H9 (cell line): ENCODE results near the gene CACNA2D3. TPM values are rescaled to one million over a fixed set of nuclear protein-coding genes. Genes with fewer than 3 reads are reported as not detected.

Experiments used
- DNase-seq: peaks from one replicate; pipeline ENCODE4 v3.0.0-alpha.2; 2017
- H2AFZ ChIP-seq: one replicate; pipeline ENCODE4 v1.6.1; 2013; ENCODE audit warnings: mild to moderate bottlenecking, low read length, control low read depth, moderate library complexity
- H2AK5ac ChIP-seq: 2 replicates; pipeline ENCODE4 v1.6.1; 2013; ENCODE audit warnings: low read length, control low read depth, mixed read lengths; ENCODE audit not compliant: insufficient read length
- H2BK120ac ChIP-seq: one replicate; pipeline ENCODE4 v1.6.1; 2013; ENCODE audit warnings: low read depth, mild to moderate bottlenecking, low read length, control low read depth, inconsistent platforms; ENCODE audit not compliant: poor library complexity, severe bottlenecking
- H2BK12ac ChIP-seq: 2 replicates; pipeline ENCODE4 v1.6.1; 2013; ENCODE audit warnings: low read length, control low read depth, mixed read lengths, low read depth; ENCODE audit not compliant: insufficient read length
- H2BK15ac ChIP-seq: 2 replicates; pipeline ENCODE4 v1.6.1; 2013; ENCODE audit warnings: low read depth, low read length, control low read depth
- H2BK20ac ChIP-seq: one replicate; pipeline ENCODE4 v1.6.1; 2013; ENCODE audit warnings: low read depth, mild to moderate bottlenecking, low read length, control low read depth, inconsistent platforms; ENCODE audit not compliant: poor library complexity, severe bottlenecking
- H2BK5ac ChIP-seq: 2 replicates; pipeline ENCODE4 v1.6.1; 2013; ENCODE audit warnings: low read length, control low read depth, mixed read lengths; ENCODE audit not compliant: insufficient read length
- H3K14ac ChIP-seq: 2 replicates; pipeline ENCODE4 v1.6.1; 2013; ENCODE audit warnings: low read length, control low read depth; ENCODE audit not compliant: insufficient read depth
- H3K18ac ChIP-seq: 2 replicates; pipeline ENCODE4 v1.6.1; 2013; ENCODE audit warnings: low read depth, mild to moderate bottlenecking, mixed read lengths, low read length, control low read depth; ENCODE audit not compliant: insufficient read length
- H3K23ac ChIP-seq: 2 replicates; pipeline ENCODE4 v1.6.1; 2013; ENCODE audit warnings: low read length, control low read depth, mixed read lengths, low read depth; ENCODE audit not compliant: insufficient read length
- H3K23me2 ChIP-seq: 2 replicates; pipeline ENCODE4 v1.6.1; 2013; ENCODE audit warnings: low read depth, mild to moderate bottlenecking, mixed read lengths, low read length, control low read depth; ENCODE audit not compliant: insufficient read length, poor library complexity, severe bottlenecking
- H3K27ac ChIP-seq: 2 replicates; pipeline ENCODE4 v1.5.1; 2013; ENCODE audit warnings: low read length, control low read depth, mixed read lengths, low read depth; ENCODE audit not compliant: insufficient read length
- H3K27me3 ChIP-seq: 2 replicates; pipeline ENCODE4 v1.6.1; 2013; ENCODE audit warnings: low read length, control low read depth, inconsistent platforms; ENCODE audit not compliant: insufficient read depth
- H3K4ac ChIP-seq: 2 replicates; pipeline ENCODE4 v1.6.1; 2013; ENCODE audit warnings: low read depth, mild to moderate bottlenecking, control low read depth, inconsistent platforms, low read length, moderate library complexity
- H3K4me1 ChIP-seq: 2 replicates; pipeline ENCODE4 v1.6.1; 2013; ENCODE audit warnings: low read length, control low read depth, inconsistent platforms; ENCODE audit not compliant: insufficient read depth
- H3K4me2 ChIP-seq: 2 replicates; pipeline ENCODE4 v1.6.1; 2013; ENCODE audit warnings: low read length, control low read depth, mixed read lengths; ENCODE audit not compliant: insufficient read length, insufficient read depth
- H3K56ac ChIP-seq: 2 replicates; pipeline ENCODE4 v1.6.1; 2013; ENCODE audit warnings: low read depth, mild to moderate bottlenecking, mixed read lengths, low read length, control low read depth; ENCODE audit not compliant: insufficient read length
- H3K79me1 ChIP-seq: 2 replicates; pipeline ENCODE4 v1.6.1; 2013; ENCODE audit warnings: low read depth, mild to moderate bottlenecking, moderate library complexity, low read length, control low read depth, inconsistent platforms; ENCODE audit not compliant: insufficient read depth, poor library complexity, severe bottlenecking
- H3K79me2 ChIP-seq: 2 replicates; pipeline ENCODE4 v1.6.1; 2013; ENCODE audit warnings: low read length, control low read depth, inconsistent platforms; ENCODE audit not compliant: insufficient read depth
- H3K9ac ChIP-seq: 2 replicates; pipeline ENCODE4 v1.6.1; 2013; ENCODE audit warnings: low read length, control low read depth, mixed read lengths; ENCODE audit not compliant: insufficient read length; ENCODE audit errors: extremely low read depth
- H3K9me3 ChIP-seq: one replicate; pipeline ENCODE4 v1.6.1; 2013; ENCODE audit warnings: low read depth, low read length, inconsistent platforms; ENCODE audit not compliant: control insufficient read depth
- H3T11ph ChIP-seq: one replicate; pipeline ENCODE4 v1.6.1; 2013; ENCODE audit warnings: mild to moderate bottlenecking, low read length, control low read depth, inconsistent platforms
- H4K20me1 ChIP-seq: one replicate; pipeline ENCODE4 v1.6.1; 2013; ENCODE audit not compliant: control insufficient read depth, insufficient read length, insufficient read depth
- H4K5ac ChIP-seq: 2 replicates; pipeline ENCODE4 v1.6.1; 2013; ENCODE audit warnings: low read depth, mild to moderate bottlenecking, mixed read lengths, low read length, control low read depth; ENCODE audit not compliant: insufficient read length
- H4K8ac ChIP-seq: replicated peaks from 2 replicates; pipeline ENCODE4 v1.6.1; 2013; ENCODE audit warnings: low read length, control low read depth, mixed read lengths, low read depth; ENCODE audit not compliant: insufficient read length
- H4K91ac ChIP-seq: 2 replicates; pipeline ENCODE4 v1.6.1; 2013; ENCODE audit warnings: low read depth, mild to moderate bottlenecking, moderate library complexity, mixed read lengths, low read length, control low read depth; ENCODE audit not compliant: insufficient read length
- H3K27ac Mint-ChIP-seq, 3 experiments: 2 replicates in 2 of 3; 3 replicates in 1 of 3; pipeline ENCODE4 v1.8.0; 2020 to 2021; ENCODE audit warnings: mixed read lengths in 3 of 3, mild to moderate bottlenecking in 1 of 3, moderate library complexity in 1 of 3
- H3K27me3 Mint-ChIP-seq: 2 replicates; pipeline ENCODE4 v1.8.0; 2021; ENCODE audit warnings: low read depth, mild to moderate bottlenecking, moderate library complexity, mixed read lengths
- H3K36me3 Mint-ChIP-seq, 3 experiments: 2 replicates in 2 of 3; 3 replicates in 1 of 3; pipeline ENCODE4 v1.8.0; 2020 to 2021; ENCODE audit warnings: low read depth in 3 of 3, mixed read lengths in 3 of 3; ENCODE audit not compliant: insufficient read depth in 1 of 3
- H3K4me1 Mint-ChIP-seq, 2 experiments: 2 replicates each; pipeline ENCODE4 v1.8.0; 2020; ENCODE audit warnings: mixed read lengths in 2 of 2
- H3K4me3 Mint-ChIP-seq, 2 experiments: 2 replicates in 1 of 2; 3 replicates in 1 of 2; pipeline ENCODE4 v1.8.0; 2020 to 2021; ENCODE audit warnings: mild to moderate bottlenecking in 2 of 2, mixed read lengths in 2 of 2, moderate library complexity in 1 of 2
- H3K9me3 Mint-ChIP-seq, 2 experiments: 2 replicates in 1 of 2; 3 replicates in 1 of 2; pipeline ENCODE4 v1.8.0; 2020; ENCODE audit warnings: mild to moderate bottlenecking in 2 of 2, mixed read lengths in 2 of 2, moderate library complexity in 1 of 2
- CTCF ChIP-seq: fragments of 200-600 bp; sonication (generic); conservative IDR thresholded peaks from 3 replicates; pipeline ENCODE4 v1.8.0; 2021; ENCODE audit warnings: antibody characterized with exemption, mild to moderate bottlenecking
- WGBS: extraction: QIAGEN DNeasy Blood & Tissue Kit; methylation state at CpG from one replicate; pipeline ENCODE4 v1.1.7; 2013; ENCODE audit warnings: missing lambda C conversion rate, low lambda C conversion rate, mixed read lengths; ENCODE audit not compliant: insufficient read length; ENCODE audit errors: extremely low coverage; 5-methylcytosine and 5-hydroxymethylcytosine counted together
- total RNA-seq: library from RNA; stranded (reverse); gene quantifications from 2 replicates; pipeline ENCODE4 v1.2.1, GENCODE V29; 2021

Gene CACNA2D3
- total RNA-seq, 1 experiment from 2014 or later: 3.2 TPM

GRCh38 chr3:54366007-54366750 lies 243.8 kb downstream of the CACNA2D3 start:
- H4K8ac ChIP-seq: no peak overlapping the region
- no peak overlapping the region for H4K91ac ChIP-seq
- no peak for TF ChIP-seq CTCF
- no peak overlapping the region for H3K23ac ChIP-seq
- no peak overlapping the region for H3K27ac ChIP-seq
- H3K4me2 ChIP-seq: no peak overlapping the region
- H2AK5ac ChIP-seq: no peak overlapping the region
- Mint-ChIP-seq H3K4me3 (no peak overlapping the region), H3K4me1 (no peaks in the 10 kb centered on the region; a peak in 1 of 4 replicates), H3K36me3 (no peaks in the 10 kb centered on the region), H3K27ac (no peak overlapping the region; a peak in 1 of 7 replicates), H3K9me3 (no peaks in the 10 kb centered on the region), H3K27me3 (peaks cover 9% of the 10 kb centered on the region; the same call in 1 of the 2 replicates)
- H2BK12ac ChIP-seq: no peak overlapping the region
- no peak overlapping the region for H2BK20ac ChIP-seq
- H4K20me1 ChIP-seq: no peaks in the 10 kb centered on the region
- H2BK15ac ChIP-seq: no peak overlapping the region
- H3K79me2 ChIP-seq: no peaks in the 10 kb centered on the region
- no peak overlapping the region for H3K9ac ChIP-seq
- H3K9me3 ChIP-seq: no peaks in the 10 kb centered on the region
- no peaks in the 10 kb centered on the region for H3K79me1 ChIP-seq
- no peak overlapping the region for H3K14ac ChIP-seq
- H3T11ph ChIP-seq: no peak overlapping the region
- H2BK120ac ChIP-seq: no peak overlapping the region
- no peak overlapping the region for H3K4ac ChIP-seq
- no peak overlapping the region for H3K56ac ChIP-seq
- H3K18ac ChIP-seq: no peak overlapping the region
- whole genome bisulfite sequencing: no CpG with 5 or more reads among the region's 1 CpG
- no peak overlapping the region for H2AFZ ChIP-seq
- no peak overlapping the region for H2BK5ac ChIP-seq
- no peak overlapping the region for H4K5ac ChIP-seq
- no peaks in the 10 kb centered on the region for H3K4me1 ChIP-seq
- no peak for DNase-seq
- H3K23me2 ChIP-seq: no peaks in the 10 kb centered on the region
- no peaks in the 10 kb centered on the region for H3K27me3 ChIP-seq
